ENCODE measurements around the gene DSP.

Gene DSP

DNA sequence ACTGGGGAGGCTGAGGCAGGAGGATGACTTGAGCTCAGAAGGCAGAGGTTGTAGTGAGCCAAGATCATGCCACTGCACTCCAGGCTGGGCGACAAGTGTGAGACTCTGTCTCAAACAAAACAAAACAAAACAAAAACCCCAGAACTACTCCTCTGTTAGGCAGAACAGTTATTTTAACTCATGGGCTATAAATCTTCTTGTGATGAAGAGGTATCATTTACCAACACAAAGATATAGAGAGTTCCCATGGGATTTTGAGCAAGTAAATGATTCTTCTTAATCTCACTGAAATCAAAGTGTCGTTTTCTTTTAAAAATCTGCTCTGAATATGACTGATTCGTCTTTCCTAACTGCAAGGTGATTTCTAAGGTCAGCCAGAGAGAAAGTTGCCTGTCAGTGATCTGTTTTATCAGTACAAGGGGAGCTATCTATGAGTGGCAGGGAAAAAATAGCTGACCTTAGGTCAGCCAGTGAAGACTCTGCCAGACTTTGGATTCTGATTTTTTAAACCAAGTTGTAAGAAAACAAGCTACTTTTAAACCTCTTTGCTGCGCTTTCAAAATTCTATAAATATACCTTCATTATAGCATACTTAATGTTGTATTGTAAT, 3.8 kb upstream of the DSP start:
- DNase-seq (ENCODE audit: low read depth, low spot score): no peak

DNA sequence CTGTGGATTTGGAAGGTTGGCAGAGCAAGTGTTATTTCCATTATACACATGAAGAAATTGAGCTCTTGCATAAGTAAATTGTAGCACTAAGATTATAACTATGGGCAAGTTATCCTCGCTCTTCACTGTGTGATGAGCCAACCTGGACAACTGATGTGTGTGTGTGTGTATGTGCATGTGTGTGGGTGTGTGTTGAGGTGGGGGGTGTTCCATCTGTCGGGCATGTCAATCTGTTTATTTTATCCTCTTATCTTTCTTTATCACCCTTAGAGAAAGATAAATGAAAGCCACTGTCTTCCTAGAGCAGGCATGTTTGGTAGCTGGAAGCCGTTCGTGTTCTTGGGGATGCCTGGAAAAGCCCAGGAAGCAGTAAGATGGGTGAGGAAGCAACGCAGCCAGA, 3.0 kb upstream of the DSP start:
- DNase-seq (ENCODE audit: low read depth, low spot score): no peak

DNA sequence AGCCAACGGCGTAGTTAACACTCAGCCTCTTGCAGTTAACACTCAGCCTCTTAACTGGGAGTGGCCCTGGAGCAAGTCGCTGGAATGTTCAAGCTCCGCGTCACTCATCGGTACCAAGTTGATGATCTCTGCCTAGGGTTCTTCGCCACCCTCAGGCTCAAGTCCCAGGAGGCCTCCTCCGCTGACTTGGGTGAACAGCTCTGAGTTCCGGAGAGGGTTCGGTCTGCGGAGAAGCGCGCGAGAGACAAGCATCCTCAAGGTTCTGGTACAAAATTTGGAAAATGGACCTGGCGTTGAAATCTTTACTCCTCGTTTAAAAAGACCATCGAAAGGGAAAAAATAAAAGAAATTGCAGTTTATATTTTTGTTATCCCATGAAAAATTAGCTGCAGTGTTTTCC, 876 bp upstream of the DSP start:
- DNase-seq (ENCODE audit: low read depth, low spot score): no peak

DNA sequence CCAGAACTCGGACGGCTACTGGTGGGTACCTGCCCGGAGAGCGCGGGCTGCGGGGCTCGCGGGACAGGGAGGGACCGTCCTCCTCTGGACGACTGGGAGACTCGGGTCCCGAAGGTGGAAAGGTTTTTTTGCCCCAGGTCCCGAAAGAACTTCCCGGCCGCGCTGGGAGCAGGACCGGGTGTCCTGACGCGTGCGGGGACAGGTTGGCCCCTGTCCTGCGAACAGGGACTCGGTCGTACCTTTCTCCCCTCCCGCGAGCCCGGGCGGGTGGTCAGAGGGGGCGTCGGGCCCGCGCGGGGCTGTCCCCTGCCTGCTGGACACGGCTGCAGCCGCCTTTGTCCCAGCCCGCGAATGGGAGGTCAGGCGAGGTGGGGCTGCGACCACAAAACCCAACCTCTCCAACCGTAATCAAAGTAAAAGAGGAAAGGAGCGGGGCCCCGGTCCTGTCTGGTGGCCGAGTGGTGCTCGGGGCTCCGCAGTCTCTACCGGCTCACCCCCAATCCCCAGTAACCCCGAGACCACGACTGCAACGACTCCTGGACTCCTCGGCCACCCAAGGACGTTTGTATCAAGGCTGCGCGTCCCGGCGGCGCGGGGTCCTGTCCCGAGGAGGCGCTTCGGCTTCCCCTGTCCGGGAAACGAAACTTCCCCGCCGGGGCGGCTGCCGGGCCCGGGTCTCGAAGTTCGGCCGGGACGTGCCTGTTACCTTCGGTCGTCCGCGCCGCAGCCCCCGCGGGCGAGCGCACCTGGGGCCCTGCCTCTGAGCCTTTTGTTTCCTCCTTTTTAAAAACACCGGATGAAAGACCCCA, 798 bp downstream of the DSP start:
- DNase-seq (ENCODE audit: low read depth, low spot score): no peak

DNA sequence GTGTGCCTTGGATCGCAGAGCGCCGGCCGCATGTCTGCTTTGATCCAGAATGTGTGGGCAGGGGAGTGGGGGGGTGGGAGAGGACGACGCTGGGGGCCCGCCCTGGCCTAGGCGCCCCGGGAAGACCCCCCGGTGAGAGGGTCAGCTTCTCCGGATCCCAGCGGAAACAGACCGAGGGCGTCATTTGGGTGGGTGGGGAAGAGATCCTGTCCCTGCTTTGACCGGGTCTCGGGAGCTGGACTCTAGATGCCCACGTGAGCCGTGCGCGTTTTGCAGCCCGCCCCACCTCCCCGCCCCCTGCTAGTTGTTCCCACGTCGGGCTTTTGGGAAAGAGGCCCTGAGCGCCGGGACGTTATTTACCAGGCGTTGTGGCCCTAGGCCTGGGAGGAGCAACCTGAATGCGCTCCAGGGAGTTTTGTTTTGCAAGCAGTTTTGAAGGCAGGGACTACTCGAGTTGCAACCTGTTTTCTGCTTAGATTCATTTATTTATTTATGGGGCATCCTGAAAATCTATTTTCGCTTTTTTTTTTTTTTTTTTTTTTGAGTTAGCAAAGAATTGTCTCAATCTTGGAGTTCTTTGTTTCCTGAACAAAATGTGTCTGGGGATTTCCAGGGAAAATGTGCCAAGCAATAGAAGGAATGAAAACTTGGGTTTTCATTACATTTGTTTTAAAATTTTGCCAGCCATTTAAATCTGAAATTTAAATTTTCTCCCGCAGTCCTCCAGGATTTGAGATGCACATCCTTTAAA, 1.6 kb downstream of the DSP start:
- no peak for DNase-seq (ENCODE audit: low read depth, low spot score)

DNA sequence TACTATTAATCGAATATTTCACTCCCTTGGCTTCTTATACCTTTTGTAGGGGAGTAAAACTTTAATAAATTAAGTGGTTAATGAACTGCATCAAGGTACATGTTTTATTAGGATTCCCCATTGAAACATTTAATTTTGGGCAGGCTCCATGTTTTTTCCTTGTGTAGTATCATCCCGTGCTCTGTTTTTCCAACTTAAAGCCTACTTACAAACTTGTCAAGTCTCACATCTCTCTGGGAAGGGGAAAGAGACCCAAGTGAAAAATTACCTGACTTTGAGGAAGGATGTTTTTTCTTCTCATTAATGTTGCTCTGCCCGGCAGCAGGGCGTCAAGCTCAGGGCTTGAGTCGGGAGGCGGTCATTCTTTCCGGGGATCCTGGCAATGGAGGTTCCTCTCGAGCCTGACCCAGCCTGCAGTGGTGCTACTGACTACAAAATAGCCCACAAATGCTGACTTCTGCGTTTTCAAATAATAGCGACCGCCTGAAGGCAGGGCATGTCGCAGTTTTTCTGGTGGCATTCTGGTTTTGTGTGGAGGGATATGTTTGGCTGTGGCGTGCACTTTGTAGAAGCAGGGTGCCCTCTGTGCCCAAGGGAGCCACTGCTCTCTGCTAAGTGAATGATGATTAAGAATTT, 2.4 kb downstream of the DSP start:
- no peak for DNase-seq (ENCODE audit: low read depth, low spot score)

DNA sequence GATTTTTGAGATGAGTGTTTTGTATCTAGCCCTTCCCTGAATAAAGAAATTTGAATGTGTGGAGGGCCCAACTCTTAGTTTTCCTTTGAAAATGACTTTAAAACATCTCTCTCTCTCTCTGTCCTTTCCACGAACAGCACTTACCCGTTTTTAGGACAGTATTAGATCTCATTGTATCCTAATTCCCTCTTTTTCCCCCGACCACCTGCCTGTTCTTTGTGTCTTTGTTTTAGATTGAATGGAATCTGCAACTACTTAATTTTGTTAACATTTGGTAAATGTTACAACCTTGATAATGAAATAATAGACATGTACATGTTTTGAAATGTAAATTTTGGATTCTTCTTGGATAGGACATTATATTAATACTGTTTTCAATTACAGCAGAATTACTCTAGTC, 3.1 kb downstream of the DSP start:
- no peak for DNase-seq (ENCODE audit: low read depth, low spot score)

DNA sequence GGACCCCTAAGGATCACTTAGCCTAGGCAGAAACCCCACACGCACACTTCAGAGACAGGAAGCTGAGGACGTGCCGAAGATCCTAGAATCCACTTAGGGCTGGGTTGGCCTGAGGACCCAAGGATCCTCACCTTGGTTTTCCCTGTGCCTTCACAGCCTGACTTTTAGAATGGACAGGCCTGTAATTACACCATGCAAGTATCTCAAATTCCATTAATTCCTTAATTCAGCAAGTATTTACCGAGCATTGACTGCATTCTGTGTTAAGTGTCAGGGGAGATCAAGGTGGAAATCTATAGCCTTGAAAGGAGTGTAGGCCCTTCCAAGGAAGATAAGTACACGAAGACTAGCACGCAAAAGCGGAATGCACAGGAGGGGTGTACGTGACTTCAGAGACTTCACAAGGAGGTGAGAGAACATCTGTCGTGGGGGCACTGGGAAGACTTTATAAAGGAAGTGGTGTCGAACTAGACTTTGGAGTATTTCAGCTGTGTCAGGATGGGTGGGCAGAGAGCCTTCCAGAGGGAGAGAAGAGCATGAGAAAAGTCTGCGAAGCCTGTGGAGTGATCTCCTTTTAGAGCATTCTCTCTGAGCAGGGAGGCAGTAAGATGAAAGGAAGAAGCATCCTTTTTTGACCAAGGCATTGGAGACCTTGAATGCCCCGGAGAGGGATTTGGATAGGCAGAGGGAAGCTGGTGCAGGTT, 4.0 kb downstream of the DSP start:
- no peak for DNase-seq (ENCODE audit: low read depth, low spot score)

DNA sequence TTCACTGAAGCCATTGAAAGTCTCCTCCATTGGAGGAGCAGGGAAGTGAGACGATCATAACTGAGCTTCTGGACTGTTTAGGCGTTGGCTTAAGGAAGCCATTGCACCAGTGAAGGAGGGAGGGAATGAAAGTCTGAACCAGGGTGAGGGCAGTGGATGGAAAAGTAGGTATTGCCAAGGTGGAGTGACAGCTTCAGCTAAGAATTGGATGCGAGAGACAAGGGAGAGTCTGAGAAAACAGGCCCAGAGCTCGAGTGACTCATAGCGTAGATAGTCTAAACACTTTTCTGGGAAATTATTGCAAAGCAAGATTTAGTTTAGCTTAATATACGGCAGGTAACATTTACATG, 4.5 kb downstream of the DSP start:
- DNase-seq (ENCODE audit: low read depth, low spot score): no peak

DNA sequence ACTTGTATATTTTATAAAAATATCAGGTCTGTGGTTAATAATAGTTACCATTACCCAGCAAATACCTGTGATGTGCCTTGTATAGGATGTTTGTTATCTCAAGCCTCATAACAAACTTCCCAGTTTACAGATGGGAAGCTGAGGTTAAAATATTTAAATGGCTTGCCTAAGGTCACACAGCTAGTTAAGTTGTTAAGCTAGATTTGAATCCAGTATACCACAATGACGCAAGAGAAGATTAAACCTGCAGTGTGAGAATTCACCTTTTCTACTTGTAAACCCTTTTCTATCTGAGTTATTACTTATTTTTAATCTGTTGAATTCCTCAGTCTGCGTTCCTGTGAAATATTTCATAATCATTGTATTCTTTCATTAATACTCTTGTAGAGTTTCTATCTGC, 4.9 kb downstream of the DSP start:
- no peak for DNase-seq (ENCODE audit: low read depth, low spot score)

DNA sequence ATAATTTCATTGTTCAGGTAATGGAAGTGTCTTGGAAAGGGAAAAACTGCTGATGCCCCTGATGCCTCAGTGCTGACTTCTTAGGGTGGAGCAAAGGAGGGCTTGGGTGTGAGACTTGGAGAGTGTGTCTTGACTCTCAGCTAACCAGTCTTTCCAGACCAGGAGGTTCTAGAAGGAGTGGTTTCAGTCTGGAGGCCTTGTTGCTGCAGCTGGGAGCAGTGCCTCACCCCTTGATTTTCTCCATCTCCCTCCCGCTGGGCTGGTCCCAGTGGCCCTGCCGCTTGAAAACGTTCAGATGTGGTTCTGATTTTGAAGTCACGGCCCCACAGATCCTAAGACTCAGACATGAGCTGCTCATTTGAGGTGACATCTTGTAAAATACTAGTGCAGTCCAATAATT, 5.4 kb downstream of the DSP start:
- no peak for DNase-seq (ENCODE audit: low read depth, low spot score)

DNA sequence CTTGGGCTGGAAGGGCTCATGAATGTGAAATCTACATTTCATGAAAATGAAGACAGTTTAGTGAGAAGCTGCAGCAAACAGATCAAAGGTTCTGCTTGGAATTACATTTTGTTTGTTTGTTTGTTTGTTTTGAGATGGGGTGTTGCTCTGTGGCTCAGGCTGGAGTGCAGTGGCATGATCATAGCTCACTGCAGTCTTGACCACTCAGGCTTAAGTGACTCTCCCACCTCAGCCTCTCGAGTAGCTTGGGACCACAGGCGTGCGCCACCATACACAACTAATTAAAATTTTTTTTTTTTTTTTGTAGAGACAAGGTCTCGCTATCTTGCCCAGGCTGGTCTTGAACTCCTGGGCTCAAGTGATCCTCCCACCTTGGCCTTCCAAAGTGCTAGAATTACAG, 5.8 kb downstream of the DSP start:
- DNase-seq (ENCODE audit: low read depth, low spot score): no peak

DNA sequence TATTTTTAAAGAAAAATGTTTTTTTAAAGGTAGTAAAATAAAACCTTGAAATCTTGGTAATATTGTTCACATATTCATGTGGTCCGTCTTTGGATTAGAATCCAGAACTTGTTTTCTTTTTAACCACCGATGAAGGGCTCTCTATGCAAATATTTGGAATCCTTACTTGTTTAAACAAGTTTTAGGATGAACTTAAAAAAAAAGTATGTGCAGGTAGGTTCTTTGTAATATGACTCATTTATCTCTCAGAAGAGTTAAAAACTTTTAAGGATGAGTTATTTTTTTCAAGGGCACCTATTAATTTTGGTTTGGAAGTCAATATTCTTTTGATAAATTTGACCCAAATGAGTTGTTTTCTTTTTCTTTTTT, 8.9 kb downstream of the DSP start:
- DNase-seq (ENCODE audit: low read depth, low spot score): no peak

DNA sequence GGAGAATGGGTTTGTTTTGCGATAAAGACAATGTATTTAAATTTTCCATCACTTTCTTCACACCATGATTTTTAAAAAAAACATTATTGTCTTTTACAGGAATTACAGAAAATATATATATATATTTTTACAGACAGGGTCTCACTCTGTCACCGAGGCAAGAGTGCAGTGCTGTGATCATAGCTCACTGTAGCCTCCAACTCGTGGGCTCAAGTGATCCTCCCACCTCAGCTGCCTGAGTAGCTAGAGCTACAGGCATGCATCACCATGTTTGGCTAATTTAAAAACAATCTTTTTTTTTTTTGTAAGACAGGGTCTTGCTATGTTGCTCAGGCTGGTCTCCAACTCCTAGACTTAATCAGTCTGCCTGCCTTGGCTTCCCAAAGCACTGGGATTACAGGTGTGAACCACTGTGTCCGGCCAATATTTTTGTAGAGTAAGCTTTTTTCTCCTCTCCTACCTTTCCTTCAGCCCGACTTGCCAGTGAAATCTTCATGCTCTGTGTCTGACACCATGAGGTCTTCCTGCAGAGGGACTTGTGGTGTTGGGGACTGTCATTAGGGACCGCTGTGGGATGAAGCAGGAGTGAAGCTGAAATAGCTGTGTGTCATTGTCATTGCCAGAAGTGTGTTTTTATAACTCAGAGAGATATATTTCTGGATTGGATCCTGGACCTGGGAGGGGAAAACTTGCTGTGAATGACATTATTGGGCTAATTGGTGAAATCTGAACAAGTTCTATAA, 13.2 kb downstream of the DSP start:
- no peak for DNase-seq (ENCODE audit: low read depth, low spot score)

DNA sequence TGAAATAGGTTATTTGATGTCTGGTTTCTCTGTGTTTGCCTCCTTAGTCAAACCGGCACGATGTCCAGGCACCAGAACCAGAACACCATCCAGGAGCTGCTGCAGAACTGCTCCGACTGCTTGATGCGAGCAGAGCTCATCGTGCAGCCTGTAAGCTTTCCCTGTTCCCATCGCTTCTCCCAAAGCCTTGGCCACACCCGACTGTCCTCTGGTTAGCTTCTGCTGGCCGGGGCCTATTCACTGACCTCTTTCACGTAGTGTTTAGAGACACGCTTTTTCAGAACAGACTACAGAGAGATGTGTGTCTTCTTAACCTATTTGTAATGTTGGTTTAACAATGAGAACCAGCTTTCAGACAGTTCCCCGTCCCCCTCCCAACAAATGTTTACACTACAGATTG, 14.2 kb downstream of the DSP start:
- no peak for DNase-seq (ENCODE audit: low read depth, low spot score)

DNA sequence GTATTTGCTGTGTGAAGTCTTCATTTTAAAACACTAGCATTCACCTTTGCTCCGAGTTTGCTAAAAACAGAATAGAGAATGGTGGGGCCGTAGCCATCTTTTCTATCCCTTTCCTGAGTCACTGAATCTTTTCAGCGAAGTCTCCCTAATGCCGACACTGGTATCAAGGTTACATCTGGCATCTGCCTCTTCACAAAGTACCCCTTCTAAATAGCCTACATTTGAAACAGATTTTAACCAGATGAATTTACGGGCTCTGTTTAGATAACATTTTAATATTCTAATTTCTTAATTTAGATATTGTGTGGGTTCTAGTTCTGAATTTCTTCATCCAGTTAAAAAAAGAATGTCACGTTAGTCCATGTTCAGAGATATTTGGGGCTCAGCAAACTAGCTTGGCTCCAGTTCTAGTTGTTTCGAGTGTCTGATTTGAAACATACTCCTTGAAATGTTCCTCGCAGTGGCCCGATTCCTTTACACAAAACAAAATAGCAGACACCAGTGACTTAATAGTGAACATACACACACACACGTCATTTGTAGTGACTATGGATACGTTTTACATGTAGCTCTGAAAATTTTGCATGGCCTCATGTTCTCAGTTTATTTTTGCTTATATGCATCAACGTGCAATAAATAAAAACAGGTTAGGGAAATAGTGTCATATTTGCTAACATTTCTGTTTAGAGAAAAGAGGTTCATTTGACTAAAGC, 15.1 kb downstream of the DSP start:
- DNase-seq (ENCODE audit: low read depth, low spot score): no peak

DNA sequence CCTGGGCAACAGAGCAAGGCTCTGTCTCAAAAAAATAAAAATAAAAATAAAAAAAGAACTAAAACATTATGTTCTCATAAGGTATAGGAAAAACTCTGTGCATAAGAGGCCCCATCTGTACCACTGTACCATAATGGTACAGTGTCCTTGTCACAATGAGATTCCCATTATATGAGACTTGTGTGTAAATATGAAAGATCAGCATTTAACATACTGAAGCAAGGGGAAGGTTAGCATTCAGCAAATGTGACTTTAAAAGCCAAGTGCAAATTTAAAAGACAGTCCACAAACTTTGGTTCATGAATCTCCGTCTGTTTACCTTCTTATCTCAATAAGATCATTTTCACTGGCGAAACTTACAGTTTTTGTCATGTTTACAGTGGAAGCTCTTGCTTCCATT, 16.2 kb downstream of the DSP start:
- DNase-seq (ENCODE audit: low read depth, low spot score): no peak

DNA sequence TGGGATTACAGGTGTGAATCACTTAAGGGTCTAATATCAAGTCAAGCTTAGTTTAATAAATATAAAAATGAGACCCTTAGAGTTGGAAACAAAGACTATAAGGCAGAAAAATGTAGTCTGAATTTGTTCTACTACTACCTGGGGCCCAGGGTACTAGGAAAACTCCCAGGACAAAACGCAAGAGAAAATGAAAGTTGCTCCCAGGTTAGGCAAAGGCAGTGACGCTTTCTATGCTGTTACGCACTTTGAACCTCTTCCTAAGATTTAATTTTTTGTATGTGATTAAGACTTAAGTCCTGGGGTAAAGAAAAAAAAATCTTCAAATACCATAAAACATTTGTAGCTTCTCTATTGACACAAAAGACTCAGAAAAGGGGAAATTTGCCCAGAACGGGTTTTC, 17.3 kb downstream of the DSP start:
- DNase-seq (ENCODE audit: low read depth, low spot score): no peak

DNA sequence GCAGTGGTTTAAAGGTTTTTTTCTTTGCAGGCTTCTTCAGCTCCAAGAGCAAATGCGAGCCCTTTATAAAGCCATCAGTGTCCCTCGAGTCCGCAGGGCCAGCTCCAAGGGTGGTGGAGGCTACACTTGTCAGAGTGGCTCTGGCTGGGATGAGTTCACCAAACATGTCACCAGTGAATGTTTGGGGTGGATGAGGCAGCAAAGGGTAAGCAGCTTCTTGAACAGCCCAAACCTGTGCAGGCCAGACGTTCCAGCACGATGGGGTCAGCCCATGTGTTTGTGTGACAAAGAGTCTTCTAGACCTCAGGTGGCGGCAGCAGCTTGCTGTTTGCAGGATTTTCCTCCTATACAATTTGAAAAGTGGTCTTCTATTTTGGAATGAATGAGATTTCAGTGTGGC, 17.7 kb downstream of the DSP start:
- DNase-seq (ENCODE audit: low read depth, low spot score): no peak

DNA sequence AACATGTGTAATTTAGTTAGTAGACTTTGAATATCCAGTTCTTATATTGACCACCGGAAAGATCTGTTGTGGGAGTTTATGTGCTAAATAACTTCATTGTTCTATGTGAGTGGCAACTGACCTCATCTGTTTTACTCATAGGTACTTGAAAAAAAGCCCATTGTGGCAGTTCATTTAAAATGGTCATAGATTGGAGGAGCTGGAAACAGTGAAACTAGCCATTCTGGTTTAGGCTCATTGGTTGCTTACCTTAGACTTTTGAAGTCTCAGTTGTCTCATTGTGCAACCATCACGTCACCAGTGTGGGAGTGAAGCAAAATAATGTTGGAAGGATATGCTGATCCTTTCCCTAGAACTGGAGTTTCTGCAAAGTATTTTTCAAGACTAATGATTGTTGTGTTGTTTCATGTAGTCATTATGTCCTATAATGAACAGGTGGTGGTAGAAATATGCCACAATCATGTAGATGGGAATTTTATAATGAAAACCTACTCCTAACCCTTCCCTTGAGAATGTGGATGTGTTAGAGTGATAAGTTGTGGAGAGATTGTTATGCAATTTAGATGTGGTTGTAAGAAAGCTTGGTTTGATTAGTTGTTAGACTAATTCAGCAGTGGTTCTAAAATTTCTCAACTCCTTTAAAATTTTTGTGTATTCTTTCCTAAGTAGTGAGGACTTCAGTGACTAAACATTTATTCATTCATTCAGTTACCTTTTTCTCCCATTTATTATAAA, 18.3 kb downstream of the DSP start:
- DNase-seq (ENCODE audit: low read depth, low spot score): no peak
